ENCODE results near the gene CMTM4. TPM values are rescaled to one million over a fixed set of nuclear protein-coding genes. Genes with fewer than 3 reads are reported as not detected.

Gene CMTM4
- total and polyA plus RNA-seq, 2 donors (not counting 1 experiment from before 2014, with no cell fraction given): 0.06 to 0.59 TPM

DNA sequence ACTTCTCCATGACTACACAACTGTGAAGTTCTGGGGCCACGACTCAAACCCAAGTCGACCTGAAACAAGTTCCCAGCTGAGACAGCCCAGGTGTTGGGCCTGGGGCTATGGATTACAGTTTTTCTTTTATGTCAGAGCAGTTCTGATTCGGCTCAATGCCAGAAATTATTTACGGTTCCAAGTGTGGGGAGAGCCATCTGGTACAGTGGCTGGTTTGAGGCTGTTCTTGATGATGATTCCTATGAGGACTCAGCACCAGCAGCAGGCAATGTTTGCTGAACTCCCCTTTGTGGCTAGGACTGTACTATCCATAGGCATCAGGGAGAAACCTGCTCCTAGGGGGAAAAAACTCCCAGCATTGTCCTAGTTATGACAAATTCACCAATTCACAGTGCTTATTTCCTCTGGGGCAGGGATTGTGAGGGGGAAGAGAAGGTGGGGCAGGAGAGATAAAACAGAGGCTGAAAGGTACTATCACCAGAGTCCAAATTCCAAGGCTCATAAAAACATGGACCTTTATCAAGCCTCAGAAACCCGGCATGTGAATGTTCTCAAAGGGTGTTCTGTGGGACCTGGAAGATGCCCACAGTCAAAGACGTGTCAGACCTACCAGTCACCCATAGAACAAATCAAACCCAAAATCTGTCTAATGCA is 18.2 kb upstream of the CMTM4 start:
- Histone ChIP-seq H3K27ac (ENCODE audit: low read length in 2 of 2) (no peak overlapping the region), H3K9ac (ENCODE audit: low read length) (no peak overlapping the region), H3K9me3 (ENCODE audit: control extremely low read depth in 1 of 3, control insufficient read depth in 2 of 3, insufficient read depth in 1 of 3, low read length in 2 of 3) (peaks cover 0 to 14% (median 0%) of the 10 kb centered on the region in 3 donors), H3K36me3 (replicated peaks in 1 of 2; ENCODE audit: control extremely low read depth in 1 of 2, control insufficient read depth in 1 of 2, extremely low read depth in 1 of 2, insufficient read depth in 2 of 2, low read length in 1 of 2) (peaks cover 0 to 5% of the 10 kb centered on the region in 2 experiments), H2AFZ (ENCODE audit: insufficient read depth, low read depth, low read length, poor library complexity, severe bottlenecking) (no peak overlapping the region), H4K20me1 (ENCODE audit: control insufficient read depth, insufficient read depth, low read length, poor library complexity, severe bottlenecking) (no peaks in the 10 kb centered on the region), H3K4me3 (ENCODE audit: control extremely low read depth in 1 of 5, extremely low read depth in 1 of 5, insufficient read depth in 1 of 5, low read depth in 2 of 5, low read length in 4 of 5) (no peak overlapping the region), H3K4me1 (ENCODE audit: control insufficient read depth in 2 of 2, insufficient read depth in 2 of 2, low read length in 2 of 2) (no peaks in the 10 kb centered on the region), H3K4me2 (replicated peaks; ENCODE audit: low read depth, low read length, poor library complexity, severe bottlenecking) (no peak overlapping the region), H3K79me2 (ENCODE audit: control insufficient read depth, insufficient read depth, low read length) (no peaks in the 10 kb centered on the region), H3K27me3 (replicated peaks in 1 of 4; ENCODE audit: control extremely low read depth in 1 of 4, control insufficient read depth in 3 of 4, insufficient read depth in 4 of 4, low read length in 3 of 4) (no peaks in the 10 kb centered on the region)
- intact Hi-C loops (cut with micrococcal nuclease): no loop called here
- CTCF ChIA-PET: no interaction called here
- Mint-ChIP-seq H3K4me1 (no peaks in the 10 kb centered on the region), H3K27me3 (peaks cover 6% of the 10 kb centered on the region), H3K9me3 (ENCODE audit: insufficient read depth) (no peaks in the 10 kb centered on the region), H3K27ac (no peak overlapping the region), H3K4me3 (no peak overlapping the region)
- 82% methylated on average over 4 of the region's 6 CpGs for WGBS (ENCODE audit: insufficient coverage)
- DNase-seq (no peak), ATAC-seq (ENCODE audit: low read depth) (no peak)
- TF ChIP-seq CTCF (IDR thresholded peaks at IDR 0.05) (no peak), EZH2 (IDR thresholded peaks at IDR 0.05; ENCODE audit: borderline replicate concordance, insufficient read depth, low read depth, low read length, poor library complexity, severe bottlenecking) (no peak)
- POLR2A ChIA-PET: interaction anchor here (0.6 to 0.7 kb wide), 2 partner anchors 166 to 553 kb away, joined by 4 to 7 read pairs; partner anchors contain the start of gene PDP2

- Mint-ChIP-seq H3K4me1 (no peaks in the 10 kb centered on the region), H3K27me3 (peaks cover 8% of the 10 kb centered on the region), H3K4me3 (no peak overlapping the region), H3K9me3 (ENCODE audit: insufficient read depth) (no peaks in the 10 kb centered on the region), H3K27ac (no peak overlapping the region)
- TF ChIP-seq EZH2 (IDR thresholded peaks at IDR 0.05; ENCODE audit: borderline replicate concordance, insufficient read depth, low read depth, low read length, poor library complexity, severe bottlenecking) (no peak), CTCF (IDR thresholded peaks at IDR 0.05) (no peak)
- H3K36me3 ChIP-seq (replicated peaks in 1 of 2; ENCODE audit: control extremely low read depth in 1 of 2, control insufficient read depth in 1 of 2, extremely low read depth in 1 of 2, insufficient read depth in 2 of 2, low read length in 1 of 2): peaks cover 0 to 2% of the 10 kb centered on the region in 2 experiments
- no peak for ATAC-seq (ENCODE audit: low read depth)
- ChIA-PET POLR2A (interaction anchor here (0.6 to 0.8 kb wide), 4 partner anchors 18 to 554 kb away, joined by 3 to 12 read pairs (median 6); partner anchors contain the start of genes CKLF, CMTM4 and PDP2), CTCF (no interaction called here)
- no peak for DNase-seq
- H3K4me3 ChIP-seq (ENCODE audit: control extremely low read depth in 1 of 5, extremely low read depth in 1 of 5, insufficient read depth in 1 of 5, low read depth in 2 of 5, low read length in 4 of 5): no peak overlapping the region
- H2AFZ ChIP-seq (ENCODE audit: insufficient read depth, low read depth, low read length, poor library complexity, severe bottlenecking): no peak overlapping the region
- H3K4me1 ChIP-seq (ENCODE audit: control insufficient read depth in 2 of 2, insufficient read depth in 2 of 2, low read length in 2 of 2): no peaks in the 10 kb centered on the region
- 98% methylated on average over 6 of the region's 6 CpGs for WGBS (ENCODE audit: insufficient coverage)
- no peak overlapping the region for H3K27ac ChIP-seq (ENCODE audit: low read length in 2 of 2)
- no peaks in the 10 kb centered on the region for H4K20me1 ChIP-seq (ENCODE audit: control insufficient read depth, insufficient read depth, low read length, poor library complexity, severe bottlenecking)
- H3K4me2 ChIP-seq (replicated peaks; ENCODE audit: low read depth, low read length, poor library complexity, severe bottlenecking): no peak overlapping the region
- no peaks in the 10 kb centered on the region for H3K27me3 ChIP-seq (replicated peaks in 1 of 4; ENCODE audit: control extremely low read depth in 1 of 4, control insufficient read depth in 3 of 4, insufficient read depth in 4 of 4, low read length in 3 of 4)
- H3K79me2 ChIP-seq (ENCODE audit: control insufficient read depth, insufficient read depth, low read length): no peaks in the 10 kb centered on the region
- H3K9me3 ChIP-seq (ENCODE audit: control extremely low read depth in 1 of 3, control insufficient read depth in 2 of 3, insufficient read depth in 1 of 3, low read length in 2 of 3): peaks cover 0 to 14% (median 0%) of the 10 kb centered on the region in 3 donors
- H3K9ac ChIP-seq (ENCODE audit: low read length): no peak overlapping the region
- intact Hi-C loops (cut with micrococcal nuclease): no loop called here
Observed at GRCh38 chr16:66714062-66714461, 17.5 kb upstream of the CMTM4 start.

Measured in B cell (primary cell).